KMS-11 (cell line): ENCODE results near the gene PRDM13.

ENCODE experiments used
- H2AFZ ChIP-seq: fragments of 200-600 bp; sonication (generic); 2 replicates; pipeline ENCODE4 v1.6.1; 2016; ENCODE audit warnings: antibody characterized with exemption, mixed run types, low read depth
- H3K27ac ChIP-seq: fragments of 200-600 bp; sonication (generic); 2 replicates; pipeline ENCODE4 v1.6.1; 2016; ENCODE audit warnings: mild to moderate bottlenecking, mixed run types
- H3K27me3 ChIP-seq: fragments of 200-600 bp; sonication (generic); 2 replicates; pipeline ENCODE4 v1.6.1; 2017; ENCODE audit warnings: mild to moderate bottlenecking, low read depth, mixed run types, moderate library complexity; ENCODE audit not compliant: insufficient read depth
- H3K36me3 ChIP-seq: fragments of 200-600 bp; sonication (generic); 2 replicates; pipeline ENCODE4 v1.6.1; 2017; ENCODE audit warnings: mild to moderate bottlenecking, mixed run types; ENCODE audit not compliant: insufficient read depth
- H3K4me1 ChIP-seq: fragments of 200-600 bp; sonication (generic); 2 replicates; pipeline ENCODE4 v1.6.1; 2016; ENCODE audit warnings: mild to moderate bottlenecking, low read depth, mixed run types; ENCODE audit not compliant: poor library complexity, severe bottlenecking
- H3K4me2 ChIP-seq: fragments of 200-600 bp; sonication (generic); 2 replicates; pipeline ENCODE4 v1.7.0; 2016; ENCODE audit warnings: mild to moderate bottlenecking, mixed run types
- H3K4me3 ChIP-seq: fragments of 200-600 bp; sonication (generic); IDR thresholded peaks from 2 replicates; pipeline ENCODE4 v1.6.1; 2017; ENCODE audit warnings: low read depth, low read length, mixed read lengths; ENCODE audit not compliant: insufficient read depth
- H3K79me2 ChIP-seq: fragments of 200-600 bp; sonication (generic); 2 replicates; pipeline ENCODE4 v1.6.1; 2016; ENCODE audit warnings: low read depth, mixed run types; ENCODE audit not compliant: insufficient read depth
- H3K9ac ChIP-seq: fragments of 200-600 bp; sonication (generic); 2 replicates; pipeline ENCODE4 v1.6.1; 2016; ENCODE audit warnings: mild to moderate bottlenecking, mixed run types
- H4K20me1 ChIP-seq: fragments of 200-600 bp; sonication (generic); 2 replicates; pipeline ENCODE4 v1.6.1; 2016; ENCODE audit warnings: mild to moderate bottlenecking, mixed run types; ENCODE audit not compliant: insufficient read depth
- CTCF ChIP-seq: fragments of 200-600 bp; sonication (generic); conservative IDR thresholded peaks from 2 replicates; pipeline ENCODE4 v1.6.1; 2017; ENCODE audit warnings: low read depth, mild to moderate bottlenecking, antibody characterized with exemption, low read length, moderate library complexity, mixed read lengths

The PRDM13 gene

GRCh38 chr6:99605911-99606655, 550 bp upstream of the PRDM13 start:
- no peak for TF ChIP-seq CTCF
- H3K9ac ChIP-seq: no peak overlapping the region
- H3K27me3 ChIP-seq: no peaks in the 10 kb centered on the region
- no peak overlapping the region for H3K4me2 ChIP-seq
- H4K20me1 ChIP-seq: no peaks in the 10 kb centered on the region
- no peaks in the 10 kb centered on the region for H3K36me3 ChIP-seq
- no peak overlapping the region for H3K27ac ChIP-seq
- H3K4me3 ChIP-seq: no peak overlapping the region
- H3K4me1 ChIP-seq: peaks cover 15% of the 10 kb centered on the region
- H3K79me2 ChIP-seq: no peaks in the 10 kb centered on the region
- H2AFZ ChIP-seq: no peak overlapping the region

- no peaks in the 10 kb centered on the region for H3K79me2 ChIP-seq
- no peaks in the 10 kb centered on the region for H4K20me1 ChIP-seq
- no peak overlapping the region for H3K27ac ChIP-seq
- H3K4me3 ChIP-seq: no peak overlapping the region
- no peak overlapping the region for H3K4me2 ChIP-seq
- H3K27me3 ChIP-seq: no peaks in the 10 kb centered on the region
- TF ChIP-seq CTCF: no peak
- peaks cover 22% of the 10 kb centered on the region for H3K4me1 ChIP-seq
- H3K9ac ChIP-seq: no peak overlapping the region
- H2AFZ ChIP-seq: no peak overlapping the region
- H3K36me3 ChIP-seq: no peaks in the 10 kb centered on the region
Measured at GRCh38 chr6:99607416-99608036, 893 bp downstream of the PRDM13 start.

GRCh38 chr6:99608059-99608885, 1.6 kb downstream of the PRDM13 start:
- Histone ChIP-seq H3K27ac (no peak overlapping the region), H3K36me3 (no peaks in the 10 kb centered on the region), H4K20me1 (no peaks in the 10 kb centered on the region), H3K79me2 (no peaks in the 10 kb centered on the region), H3K4me3 (no peak overlapping the region), H3K9ac (no peak overlapping the region), H3K27me3 (no peaks in the 10 kb centered on the region), H3K4me1 (peaks cover 22% of the 10 kb centered on the region), H2AFZ (no peak overlapping the region), H3K4me2 (no peak overlapping the region)
- no peak for TF ChIP-seq CTCF

GRCh38 chr6:99608886-99609482, 2.4 kb downstream of the PRDM13 start:
- Histone ChIP-seq H3K4me2 (no peak overlapping the region), H4K20me1 (no peaks in the 10 kb centered on the region), H3K4me3 (no peak overlapping the region), H3K4me1 (peaks cover 22% of the 10 kb centered on the region), H3K9ac (no peak overlapping the region), H2AFZ (no peak overlapping the region), H3K36me3 (no peaks in the 10 kb centered on the region), H3K27me3 (no peaks in the 10 kb centered on the region), H3K27ac (no peak overlapping the region), H3K79me2 (no peaks in the 10 kb centered on the region)
- TF ChIP-seq CTCF: no peak
